SK-N-SH (cell line): ENCODE measurements around the gene REEP3.

Experiments
- CTCF ChIP-seq: fragments of 200-600 bp; sonication (generic); IDR thresholded peaks from 2 replicates; pipeline ENCODE4 v1.6.1; 2017; ENCODE audit warnings: antibody characterized with exemption, mild to moderate bottlenecking, moderate library complexity
- FOSL2 ChIP-seq: IDR thresholded peaks from 2 replicates; pipeline ENCODE4 v1.4.0; 2012; ENCODE audit warnings: low read depth, mild to moderate bottlenecking, moderate library complexity, borderline replicate concordance

- TF ChIP-seq FOSL2 (no peak), CTCF (no peak)
Measured at GRCh38 chr10:63502832-63503231, 18.4 kb upstream of the REEP3 start.
